Cardiac fibroblast (primary cell): Measurements from ENCODE around the gene DNM1L.

Experiments used
- DNase-seq, 2 donors: peaks; one replicate each; pipeline versions ENCODE4 v3.0.0 to v3.0.0-alpha.2; 2010; ENCODE audit warnings: low read depth in 2 of 2
- H3K4me3 ChIP-seq, 2 donors: replicated peaks in 1 of 2; 1 replicate in 1 of 2; 2 replicates in 1 of 2; pipeline ENCODE4 v1.5.1; 2011; ENCODE audit warnings: low read depth in 2 of 2, low read length in 2 of 2, mild to moderate bottlenecking in 2 of 2, moderate library complexity in 1 of 2
- TF ChIP-seq, protein P1 (sequence below): IDR thresholded peaks from one replicate; pipeline ENCODE4 v1.5.1; 2011; ENCODE audit warnings: low read depth, mild to moderate bottlenecking, low read length, inconsistent platforms

DNM1L gene

DNA sequence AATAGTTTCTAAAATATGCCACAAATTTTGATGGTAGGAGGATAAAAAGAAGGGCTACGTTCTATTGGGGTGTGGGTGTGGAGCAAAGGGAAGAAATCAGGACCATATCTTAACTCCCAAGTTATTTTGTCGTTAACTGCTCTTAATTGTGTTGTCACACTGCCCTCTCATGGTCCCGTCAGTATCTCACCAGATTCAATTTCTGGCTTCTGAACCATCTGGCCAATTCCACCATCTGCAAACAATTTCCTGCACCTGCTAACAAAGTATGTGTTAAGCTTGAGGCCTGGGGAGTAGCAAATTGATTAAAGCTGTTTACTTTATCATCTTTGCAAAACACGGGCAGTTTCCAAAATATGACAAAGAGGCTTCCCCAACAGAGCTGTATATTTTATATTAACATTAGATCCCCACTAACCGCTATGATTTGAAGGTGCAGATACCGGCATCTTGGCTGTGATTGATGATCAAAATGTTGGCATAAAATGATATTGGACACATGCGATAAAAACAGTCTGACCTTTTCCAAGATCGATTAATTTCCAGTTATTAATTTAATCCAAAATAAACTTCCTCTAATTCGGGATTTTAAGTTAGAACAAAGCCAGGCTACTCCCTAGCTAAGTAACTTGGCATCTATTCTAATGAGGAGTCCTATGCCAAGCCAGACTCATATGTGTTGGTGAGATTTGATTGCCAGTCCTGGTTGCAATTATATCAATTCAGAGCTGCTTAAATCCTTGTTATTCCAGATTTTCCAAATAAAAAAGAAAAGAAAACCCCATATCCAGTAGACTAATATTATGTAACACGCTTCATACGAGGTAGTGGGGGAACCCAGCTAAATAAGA is 6.9 kb upstream of the DNM1L start:
- H3K4me3 ChIP-seq: no peak overlapping the region
- peak; percentile 87 to 90 for DNase-seq

DNA sequence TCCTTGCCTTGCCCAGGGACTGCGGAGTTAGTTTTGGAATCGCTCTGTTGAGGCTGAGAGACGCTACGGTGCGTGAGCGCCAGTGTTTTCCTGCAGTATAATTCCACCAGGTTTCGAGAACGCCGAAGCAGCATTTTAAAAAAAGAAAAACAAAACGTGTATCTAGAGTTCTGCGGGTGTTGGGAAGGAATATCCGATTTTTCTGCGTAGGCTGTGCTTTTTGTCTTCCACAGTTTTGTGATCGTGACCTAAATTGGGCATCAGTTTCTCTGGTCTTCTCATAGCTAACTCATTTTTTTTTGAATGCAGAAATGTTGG is 778 bp downstream of the DNM1L start:
- TF ChIP-seq, protein P1, sequence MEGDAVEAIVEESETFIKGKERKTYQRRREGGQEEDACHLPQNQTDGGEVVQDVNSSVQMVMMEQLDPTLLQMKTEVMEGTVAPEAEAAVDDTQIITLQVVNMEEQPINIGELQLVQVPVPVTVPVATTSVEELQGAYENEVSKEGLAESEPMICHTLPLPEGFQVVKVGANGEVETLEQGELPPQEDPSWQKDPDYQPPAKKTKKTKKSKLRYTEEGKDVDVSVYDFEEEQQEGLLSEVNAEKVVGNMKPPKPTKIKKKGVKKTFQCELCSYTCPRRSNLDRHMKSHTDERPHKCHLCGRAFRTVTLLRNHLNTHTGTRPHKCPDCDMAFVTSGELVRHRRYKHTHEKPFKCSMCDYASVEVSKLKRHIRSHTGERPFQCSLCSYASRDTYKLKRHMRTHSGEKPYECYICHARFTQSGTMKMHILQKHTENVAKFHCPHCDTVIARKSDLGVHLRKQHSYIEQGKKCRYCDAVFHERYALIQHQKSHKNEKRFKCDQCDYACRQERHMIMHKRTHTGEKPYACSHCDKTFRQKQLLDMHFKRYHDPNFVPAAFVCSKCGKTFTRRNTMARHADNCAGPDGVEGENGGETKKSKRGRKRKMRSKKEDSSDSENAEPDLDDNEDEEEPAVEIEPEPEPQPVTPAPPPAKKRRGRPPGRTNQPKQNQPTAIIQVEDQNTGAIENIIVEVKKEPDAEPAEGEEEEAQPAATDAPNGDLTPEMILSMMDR: no peak
- peak overlapping the region; percentile 57 to 92 for H3K4me3 ChIP-seq
- DNase-seq: no peak

More for the DNA sequence above, 6.9 kb upstream of the DNM1L start:
- TF ChIP-seq, protein P1: peak; percentile 58

DNA sequence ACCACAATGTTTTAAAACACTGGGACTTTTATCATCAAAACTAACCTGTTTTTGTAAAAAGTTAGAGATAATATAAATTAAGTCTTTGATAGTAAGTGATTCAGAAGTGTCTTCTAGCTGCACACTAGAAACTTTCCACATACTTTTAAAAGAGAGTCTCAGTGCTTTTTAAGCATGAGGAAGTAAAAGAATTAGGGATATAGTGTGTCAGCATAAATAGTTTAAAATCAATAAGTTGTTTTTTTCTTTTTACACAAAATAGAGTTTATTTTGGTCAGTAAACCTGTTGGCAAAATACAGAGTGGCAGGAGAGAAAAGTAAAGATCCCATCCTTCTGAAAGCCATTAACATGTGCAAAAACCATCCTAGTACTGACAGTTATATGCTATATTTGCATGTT is 1.7 kb downstream of the DNM1L start:
- DNase-seq: no peak
- peak overlapping the region in 1 of 2 donors; percentile 92 for H3K4me3 ChIP-seq
- TF ChIP-seq, protein P1: no peak

DNA sequence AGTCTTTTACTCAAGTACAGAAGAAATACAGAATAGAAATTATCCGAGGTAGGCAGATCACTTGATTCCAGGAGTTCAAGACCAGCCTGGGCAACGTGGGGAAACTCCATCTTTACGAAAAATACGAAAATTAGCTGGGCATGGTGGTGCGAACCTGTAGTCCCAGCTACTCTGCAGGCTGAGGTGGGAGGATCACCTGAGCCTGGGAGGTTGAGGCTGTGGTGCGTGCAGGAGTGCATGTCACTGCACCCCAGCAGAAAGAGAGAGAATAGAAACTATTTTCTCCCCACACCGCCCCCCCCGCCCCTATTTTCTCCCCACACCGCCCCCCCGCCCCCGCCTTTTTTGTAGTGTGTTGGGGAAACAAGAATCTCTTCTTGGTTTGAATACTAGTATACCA is 2.2 kb downstream of the DNM1L start:
- no peak overlapping the region for H3K4me3 ChIP-seq
- TF ChIP-seq, protein P1: no peak
- no peak for DNase-seq

DNA sequence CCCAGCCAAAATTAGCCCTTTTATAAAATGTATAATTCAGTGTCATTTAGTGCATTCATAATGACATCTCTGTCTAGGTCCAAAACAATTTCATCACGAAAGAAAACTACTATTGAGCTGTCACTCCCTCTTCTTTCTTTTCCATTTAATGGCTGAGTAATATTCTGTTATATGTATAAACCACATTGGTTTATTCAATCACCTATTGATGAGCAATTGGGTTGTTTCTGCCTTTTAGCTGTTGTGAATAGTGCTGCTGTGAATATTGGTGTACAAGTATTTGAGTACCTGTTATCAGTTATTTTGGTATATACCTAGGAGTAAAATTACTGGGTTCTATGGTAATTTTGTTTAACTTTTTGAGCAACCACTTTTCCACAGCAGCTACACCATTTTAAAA is 7.2 kb downstream of the DNM1L start:
- DNase-seq: no peak
- no peak overlapping the region for H3K4me3 ChIP-seq
- TF ChIP-seq, protein P1: no peak

DNA sequence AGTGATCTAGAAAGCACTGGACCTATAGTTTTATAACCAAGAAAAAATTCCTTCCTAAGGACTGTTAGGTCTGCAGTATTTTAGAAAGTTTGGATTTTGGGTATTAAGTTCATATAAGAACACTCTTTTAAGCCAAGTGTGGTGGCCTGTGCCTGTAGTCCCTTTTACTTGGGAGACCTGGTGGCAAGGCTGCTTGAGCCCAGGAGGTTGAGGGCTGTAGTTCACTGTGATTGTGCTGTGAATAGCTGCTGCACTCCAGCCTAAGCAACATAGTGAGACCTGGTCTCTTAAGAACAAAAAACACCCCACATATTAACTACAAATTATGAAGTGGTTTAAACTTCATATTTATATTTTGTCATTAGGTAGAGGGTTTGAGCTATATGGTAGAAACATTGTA is 9.7 kb downstream of the DNM1L start:
- no peak overlapping the region for H3K4me3 ChIP-seq
- DNase-seq: no peak
- TF ChIP-seq, protein P1: no peak

DNA sequence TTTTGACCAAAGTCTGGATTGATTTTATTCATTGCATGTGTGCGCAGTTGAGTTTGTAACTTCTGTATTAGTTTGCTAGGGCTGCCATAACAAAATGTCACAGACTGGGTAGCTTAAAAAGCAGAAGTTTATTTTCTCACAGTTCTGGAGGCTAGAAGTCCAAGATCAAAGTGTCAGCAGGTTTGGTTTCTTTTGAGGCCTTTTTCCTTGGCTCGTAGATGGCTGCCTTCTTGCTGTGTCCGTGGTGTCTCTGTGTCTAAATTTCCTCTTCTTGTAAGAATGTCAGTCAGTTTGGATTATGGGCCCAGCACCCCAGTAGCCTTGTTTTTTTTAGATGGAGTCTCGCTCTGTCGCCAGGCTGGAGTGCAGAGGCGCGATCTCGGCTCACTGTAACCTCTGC is 11.8 kb downstream of the DNM1L start:
- H3K4me3 ChIP-seq: no peak overlapping the region
- TF ChIP-seq, protein P1: no peak
- no peak for DNase-seq
